ENCODE results near the gene SFXN5. TPM values are rescaled to one million over a fixed set of nuclear protein-coding genes. Genes with fewer than 3 reads are reported as not detected.
A peak's percentile ranks its signal among the peaks of the same experiment; 100 is the strongest.

Gene SFXN5
- total and polyA plus RNA-seq, 2 of the 8 experiments (the other 6 are each of a cell fraction or from before 2014, with no cell fraction given): 29.3 to 33.1 TPM

DNA sequence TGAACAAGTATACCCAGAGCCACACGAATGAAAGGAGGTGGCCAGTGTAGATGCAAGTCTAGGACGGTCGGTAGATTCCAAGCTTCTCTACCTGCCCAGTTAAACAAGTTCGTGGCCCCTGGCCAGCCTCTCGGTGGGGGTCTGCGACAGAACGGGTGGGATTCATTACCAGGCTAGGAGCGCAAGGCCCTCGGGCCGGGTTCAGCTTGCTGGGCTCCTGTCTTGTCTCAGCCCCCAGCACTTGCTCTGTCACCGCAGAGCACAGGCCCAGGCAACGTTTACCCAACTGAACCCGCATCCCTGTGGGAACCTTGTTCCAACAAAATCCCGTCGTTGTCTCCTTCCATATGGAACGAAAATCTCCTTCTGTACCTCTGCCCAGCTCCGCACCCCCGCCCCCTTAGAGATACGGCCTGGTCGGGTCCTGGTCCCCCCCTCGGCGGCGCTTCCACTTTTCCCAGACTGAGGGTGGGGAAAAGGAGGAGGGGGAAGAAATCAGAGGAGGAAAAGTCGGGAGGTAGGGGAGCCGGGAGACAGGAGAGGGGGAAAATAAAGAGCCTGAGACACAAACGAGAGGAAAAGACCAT lies 156.1 kb downstream of the SFXN5 start:
- 0% methylated on average over 24 of the region's 26 CpGs; no CpG with 5 or more reads in 1 of the 2 experiments for WGBS, 2 experiments (ENCODE audit: extremely low coverage in 1 of 2, insufficient coverage in 1 of 2, insufficient read length in 1 of 2, insufficient replicate concordance in 2 of 2, low coverage in 1 of 2, low lambda C conversion rate in 2 of 2, missing lambda C conversion rate in 1 of 2)
- no peak overlapping the region for H3K56ac ChIP-seq (replicated peaks; ENCODE audit: insufficient read length, low read depth, low read length)
- H4K5ac ChIP-seq (ENCODE audit: insufficient read length, low read depth, low read length): no peak overlapping the region
- no peak overlapping the region; the same call in 1 of the 2 replicates for H2BK20ac ChIP-seq (ENCODE audit: low read length)
- H3K9me3 ChIP-seq (ENCODE audit: insufficient read depth in 2 of 2, low read depth in 1 of 2, low read length in 1 of 2): no peaks in the 10 kb centered on the region
- H4K8ac ChIP-seq (ENCODE audit: extremely low read depth, insufficient read depth, low read length): peak overlapping the region; percentile 31; the same call in 1 of the 2 replicates
- no peak overlapping the region for H3K23ac ChIP-seq (ENCODE audit: insufficient read length)
- H3K36me3 ChIP-seq (ENCODE audit: control insufficient read depth in 2 of 4, insufficient read depth in 4 of 4, low read length in 3 of 4): peaks cover 0 to 6% (median 0%) of the 10 kb centered on the region in 4 experiments; a peak in 1 of 8 replicates
- H3K79me1 ChIP-seq (ENCODE audit: low read depth, low read length): no peaks in the 10 kb centered on the region
- H3K79me2 ChIP-seq (ENCODE audit: control insufficient read depth in 1 of 2, insufficient read depth in 2 of 2, low read length in 2 of 2): no peaks in the 10 kb centered on the region
- H4K20me1 ChIP-seq (replicated peaks in 1 of 2; ENCODE audit: control insufficient read depth in 1 of 2, insufficient read depth in 2 of 2, low read length in 2 of 2): peaks cover 8 to 9% of the 10 kb centered on the region in 2 experiments
- no peak overlapping the region for H2BK12ac ChIP-seq (ENCODE audit: low read depth, low read length)
- peaks cover 16 to 48% (median 26%) of the 10 kb centered on the region in 4 experiments for H3K4me1 ChIP-seq (replicated peaks in 1 of 4; ENCODE audit: control insufficient read depth in 3 of 4, insufficient read depth in 4 of 4, low read length in 3 of 4)
- FAIRE-seq (no peak), DNase-seq (ENCODE audit: low read depth in 1 of 2, low spot score in 2 of 2) (no peak)
- H2BK120ac ChIP-seq (replicated peaks; ENCODE audit: low read depth, low read length): no peak overlapping the region
- H3K27me3 ChIP-seq (replicated peaks in 1 of 4; ENCODE audit: control insufficient read depth in 3 of 4, extremely low read depth in 1 of 4, insufficient read depth in 3 of 4, low read length in 3 of 4): peaks cover 77 to 96% (median 85%) of the 10 kb centered on the region in 4 experiments
- no peak overlapping the region for H3K18ac ChIP-seq (ENCODE audit: extremely low read depth, low read length)
- peak overlapping the region; percentile 94 to 97 for H3K4me2 ChIP-seq (ENCODE audit: insufficient read depth in 1 of 2, low read depth in 2 of 2, low read length in 2 of 2)
- no peak overlapping the region for H4K91ac ChIP-seq (replicated peaks; ENCODE audit: insufficient read length, low read length)
- H2AK5ac ChIP-seq (ENCODE audit: low read depth, low read length): peak overlapping the region; percentile 61; the same call in 1 of the 2 replicates
- 0 out of 2 replicates have a peak overlapping the region, but pooled peaks have one; percentile 20 for H2BK5ac ChIP-seq (ENCODE audit: low read depth, low read length)
- no peak overlapping the region for H2AFZ ChIP-seq (ENCODE audit: low read length)
- CTCF ChIA-PET (ENCODE audit: partially characterized antibody): interaction anchor here (0.8 to 24.3 kb wide), 10 partner anchors 10 to 262 kb away, joined by 3 to 497 read pairs (median 6); partner anchors contain the start of gene SPR
- H3K4me3 ChIP-seq (ENCODE audit: extremely low read depth in 1 of 4, insufficient read depth in 2 of 4, low read depth in 3 of 4, low read length in 4 of 4): peak overlapping the region; percentile 55 to 70 (median 66)
- no peak overlapping the region for H3K14ac ChIP-seq (ENCODE audit: insufficient read length)
- no peak overlapping the region for H3K9ac ChIP-seq (replicated peaks in 1 of 4; ENCODE audit: extremely low read depth in 1 of 4, low read depth in 3 of 4, low read length in 3 of 4)
- H3K27ac ChIP-seq (ENCODE audit: low read depth, low read length): no peak overlapping the region
- POLR2A ChIA-PET (ENCODE audit: partially characterized antibody): interaction anchor here (1.2 to 1.9 kb wide), 5 partner anchors 8 to 48 kb away, joined by 3 to 8 read pairs (median 5); no protein-coding TSS in a partner anchor
- peaks cover 24% of the 10 kb centered on the region; the same call in 1 of the 2 replicates for H3K23me2 ChIP-seq (ENCODE audit: low read depth, low read length)
- H3K4ac ChIP-seq (replicated peaks; ENCODE audit: insufficient read length, low read depth, low read length): no peak overlapping the region
- no peak overlapping the region for H2BK15ac ChIP-seq (ENCODE audit: low read length)
- TF ChIP-seq RNF2 (IDR thresholded peaks at IDR 0.05; ENCODE audit: borderline replicate concordance, low read depth, low read length, missing control alignments, poor library complexity, severe bottlenecking): peak; percentile 56
- peak; percentile 61 for TF ChIP-seq EZH2 (IDR thresholded peaks at IDR 0.05; ENCODE audit: low read depth, low read length, severe bottlenecking)
- no peak for TF ChIP-seq KDM1A (IDR thresholded peaks at IDR 0.05; ENCODE audit: borderline replicate concordance, low read length)
- TF ChIP-seq YY1 (IDR thresholded peaks at IDR 0.05; ENCODE audit: low read depth, low read length): no peak
- TF ChIP-seq SUZ12 (IDR thresholded peaks at IDR 0.05; ENCODE audit: low read length): peak; percentile 69; the same call in 1 of the 2 replicates
- TF ChIP-seq SP1 (IDR thresholded peaks at IDR 0.05; ENCODE audit: low read depth, low read length): 0 out of 2 replicates have a peak, but pooled peaks have one; percentile 24
- TF ChIP-seq RBBP5 (IDR thresholded peaks at IDR 0.05; ENCODE audit: borderline replicate concordance, low read depth, low read length): no peak
- TF ChIP-seq TAF7 (optimal IDR thresholded peaks at IDR 0.05; ENCODE audit: borderline replicate concordance, low read depth, low read length): peak; percentile 23
